HEK293 (cell line): ENCODE measurements around the gene RIPOR3.

ENCODE experiments used
- CTCF ChIP-seq: fragments of 450-650 bp; formaldehyde crosslinking; IDR thresholded peaks from 2 replicates; pipeline ENCODE4 v1.5.1; 2016; ENCODE audit warnings: missing biosample characterization, missing genetic modification characterization
- MYNN ChIP-seq: fragments of 450-650 bp; formaldehyde crosslinking; IDR thresholded peaks from 2 replicates; pipeline ENCODE4 v1.5.1; 2016; ENCODE audit warnings: missing biosample characterization, missing genetic modification characterization, borderline replicate concordance
- PATZ1 ChIP-seq: fragments of 450-650 bp; formaldehyde crosslinking; IDR thresholded peaks from 2 replicates; pipeline ENCODE4 v1.5.1; 2016; ENCODE audit warnings: missing biosample characterization, missing genetic modification characterization
- REST ChIP-seq: fragments of 450-650 bp; formaldehyde crosslinking; IDR thresholded peaks from 2 replicates; pipeline ENCODE4 v1.5.1; 2016; ENCODE audit warnings: missing biosample characterization, missing genetic modification characterization
- ZFP37 ChIP-seq: fragments of 450-650 bp; formaldehyde crosslinking; IDR thresholded peaks from 2 replicates; pipeline ENCODE4 v1.5.1; 2016; ENCODE audit warnings: missing biosample characterization, missing genetic modification characterization
- ZNF19 ChIP-seq: fragments of 450-650 bp; formaldehyde crosslinking; IDR thresholded peaks from 2 replicates; pipeline ENCODE4; 2016; ENCODE audit warnings: missing biosample characterization, missing genetic modification characterization, low read depth
- ZNF274 ChIP-seq, 2 experiments: fragments of 200-500 bp in 1 of 2; fragments of 450-650 bp in 1 of 2; sonication (Bioruptor generic) in 1 of 2; formaldehyde crosslinking in 1 of 2; IDR thresholded peaks; 2 replicates each; pipeline versions ENCODE4 v1.5.1 to v1.6.1; 2014 to 2016; ENCODE audit warnings: borderline replicate concordance in 1 of 2, inconsistent platforms in 1 of 2, low read length in 1 of 2, missing biosample characterization in 1 of 2, missing genetic modification characterization in 1 of 2
- ZNF423 ChIP-seq: fragments of 450-650 bp; formaldehyde crosslinking; IDR thresholded peaks from 2 replicates; pipeline ENCODE4 v1.5.1; 2016; ENCODE audit warnings: missing biosample characterization, missing genetic modification characterization
- ZNF629 ChIP-seq: fragments of 450-650 bp; formaldehyde crosslinking; IDR thresholded peaks from 2 replicates; pipeline ENCODE4 v1.5.1; 2017; ENCODE audit warnings: missing biosample characterization, missing genetic modification characterization
- ZNF677 ChIP-seq: fragments of 450-650 bp; IDR thresholded peaks from 2 replicates; pipeline ENCODE4 v1.5.0; 2018; ENCODE audit warnings: missing biosample characterization, mild to moderate bottlenecking, missing genetic modification characterization, moderate library complexity
- ZNF747 ChIP-seq: fragments of 450-650 bp; formaldehyde crosslinking; IDR thresholded peaks from 2 replicates; pipeline ENCODE4 v1.5.1; 2016; ENCODE audit warnings: missing biosample characterization, missing genetic modification characterization
- TF ChIP-seq, protein P1 (sequence below): fragments of 450-650 bp; formaldehyde crosslinking; IDR thresholded peaks from 2 replicates; pipeline ENCODE4 v1.5.1; 2016; ENCODE audit warnings: missing biosample characterization, missing genetic modification characterization, low read depth
- TF ChIP-seq, protein P2 (sequence below): fragments of 450-650 bp; formaldehyde crosslinking; IDR thresholded peaks from 2 replicates; pipeline ENCODE4 v1.5.1; 2016; ENCODE audit warnings: missing biosample characterization, missing genetic modification characterization

DNA sequence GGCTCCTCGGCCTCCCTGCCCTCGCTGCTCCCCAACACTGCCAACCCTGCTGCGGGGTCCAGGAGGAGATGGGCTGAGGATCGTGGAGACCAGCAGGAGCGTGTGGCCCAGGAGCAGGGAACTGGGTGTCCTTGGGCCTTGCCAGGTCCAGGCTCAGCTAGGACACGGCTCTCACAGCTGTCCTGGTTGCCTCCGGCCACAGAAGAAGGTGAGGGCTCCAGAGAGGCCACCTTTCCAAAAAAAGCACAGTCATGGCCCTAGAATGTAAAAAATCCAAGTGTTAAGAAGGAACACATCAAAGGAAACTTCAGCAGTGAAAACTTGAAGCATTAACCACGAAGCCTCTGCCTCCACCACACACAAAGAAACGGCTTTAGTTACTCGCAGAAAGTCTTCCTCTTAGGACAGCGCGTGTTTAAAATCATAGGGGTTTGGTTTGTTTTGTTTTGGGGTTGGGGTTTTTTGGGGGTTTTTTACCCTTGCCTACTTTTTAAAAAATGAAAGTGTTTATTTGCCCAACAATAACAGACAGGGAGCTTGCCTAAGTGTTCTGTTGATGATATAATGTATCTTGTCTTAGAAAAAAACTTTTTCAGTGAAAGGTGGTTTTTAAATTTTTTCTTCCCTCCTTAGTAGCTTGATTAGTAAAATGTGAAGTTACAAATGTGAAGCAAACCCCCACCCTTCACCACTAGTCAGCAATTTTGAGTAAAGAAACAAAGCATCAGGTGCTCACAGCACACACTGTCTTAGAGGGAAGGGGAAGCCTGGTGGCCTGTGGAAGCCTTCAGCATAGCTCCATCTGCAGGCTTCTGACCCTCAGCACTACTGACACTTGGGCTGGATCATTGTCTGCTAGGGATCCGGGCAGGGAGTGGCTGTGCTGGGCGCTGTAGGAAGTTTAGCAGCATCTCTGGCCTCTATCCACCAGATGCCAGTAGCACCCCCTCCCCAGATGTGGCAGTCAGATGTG is 121.2 kb downstream of the RIPOR3 start:
- TF ChIP-seq CTCF (no peak; the same call in 1 of the 2 replicates), ZFP37 (no peak), ZNF423 (tag by site-specific recombination) (no peak), REST (tag by site-specific recombination) (no peak), ZNF19 (no peak), ZNF274 (IDR thresholded peaks at IDR 0.05; ENCODE audit: low read length) (no peak), ZNF274 (tag by site-specific recombination; IDR thresholded peaks at IDR 0.05; ENCODE audit: borderline replicate concordance) (no peak), ZNF677 (tag by site-specific recombination) (no peak), PATZ1 (no peak), ZNF747 (tag by site-specific recombination) (no peak), ZNF629 (tag by site-specific recombination) (no peak), MYNN (tag by site-specific recombination) (no peak)
- TF ChIP-seq, protein P1, sequence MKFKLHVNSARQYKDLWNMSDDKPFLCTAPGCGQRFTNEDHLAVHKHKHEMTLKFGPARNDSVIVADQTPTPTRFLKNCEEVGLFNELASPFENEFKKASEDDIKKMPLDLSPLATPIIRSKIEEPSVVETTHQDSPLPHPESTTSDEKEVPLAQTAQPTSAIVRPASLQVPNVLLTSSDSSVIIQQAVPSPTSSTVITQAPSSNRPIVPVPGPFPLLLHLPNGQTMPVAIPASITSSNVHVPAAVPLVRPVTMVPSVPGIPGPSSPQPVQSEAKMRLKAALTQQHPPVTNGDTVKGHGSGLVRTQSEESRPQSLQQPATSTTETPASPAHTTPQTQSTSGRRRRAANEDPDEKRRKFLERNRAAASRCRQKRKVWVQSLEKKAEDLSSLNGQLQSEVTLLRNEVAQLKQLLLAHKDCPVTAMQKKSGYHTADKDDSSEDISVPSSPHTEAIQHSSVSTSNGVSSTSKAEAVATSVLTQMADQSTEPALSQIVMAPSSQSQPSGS (tag by site-specific recombination), result no peak
- TF ChIP-seq, protein P2, sequence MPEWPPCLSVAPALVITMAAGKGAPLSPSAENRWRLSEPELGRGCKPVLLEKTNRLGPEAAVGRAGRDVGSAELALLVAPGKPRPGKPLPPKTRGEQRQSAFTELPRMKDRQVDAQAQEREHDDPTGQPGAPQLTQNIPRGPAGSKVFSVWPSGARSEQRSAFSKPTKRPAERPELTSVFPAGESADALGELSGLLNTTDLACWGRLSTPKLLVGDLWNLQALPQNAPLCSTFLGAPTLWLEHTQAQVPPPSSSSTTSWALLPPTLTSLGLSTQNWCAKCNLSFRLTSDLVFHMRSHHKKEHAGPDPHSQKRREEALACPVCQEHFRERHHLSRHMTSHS, result no peak
